Stimulated activated effector memory CD8-positive, alpha-beta T cell treated with anti-CD3 and anti-CD28 coated beads, Interleukin-12 subunit alpha, Interleukin-12 subunit beta, amount 100 ng/mL, for 72 hours (primary cell): Measurements from ENCODE around the gene CBLN3.

Experiments used
- ATAC-seq: fragments of 150-1000 bp; cut with Tn5 transposase; 2 replicates; pipeline ENCODE4 v1.10.0; 2021
- DNase-seq, 2 donors: peaks; one replicate each; pipeline ENCODE4 v3.0.0; 2021 to 2022; ENCODE audit warnings: low spot score in 2 of 2
- H3K27ac Mint-ChIP-seq: one replicate; pipeline ENCODE4 v1.8.0; 2022; ENCODE audit warnings: mild to moderate bottlenecking, mixed read lengths
- H3K36me3 Mint-ChIP-seq: one replicate; pipeline ENCODE4 v1.8.0; 2022; ENCODE audit warnings: mild to moderate bottlenecking, mixed read lengths
- H3K4me1 Mint-ChIP-seq: one replicate; pipeline ENCODE4 v1.8.0; 2022; ENCODE audit warnings: mixed read lengths
- H3K4me3 Mint-ChIP-seq: one replicate; pipeline ENCODE4 v1.8.0; 2022; ENCODE audit warnings: mild to moderate bottlenecking, mixed read lengths
- H3K9me3 Mint-ChIP-seq: one replicate; pipeline ENCODE4 v1.8.0; 2022; ENCODE audit warnings: mixed read lengths

The CBLN3 gene

DNA sequence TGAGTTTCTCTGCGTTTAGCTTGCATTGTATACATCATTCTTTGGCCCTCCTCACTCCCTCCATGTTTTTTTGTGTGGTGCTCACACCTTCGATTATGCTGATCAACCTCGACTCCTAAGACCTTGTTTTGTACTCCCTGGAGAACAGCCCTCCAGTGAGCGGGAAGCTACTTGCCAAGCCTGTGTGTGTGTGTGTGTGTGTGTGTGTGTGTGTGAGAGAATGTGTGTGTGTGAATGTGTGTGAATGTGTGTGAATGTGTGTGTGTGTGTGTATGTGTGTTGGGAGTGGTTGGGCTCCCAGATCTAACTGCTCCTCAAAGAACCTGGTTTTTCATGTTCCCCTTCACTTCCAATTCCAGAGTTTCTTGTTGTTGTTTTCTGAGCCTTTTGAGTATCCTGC lies 24.7 kb downstream of the CBLN3 start:
- Mint-ChIP-seq H3K36me3 (no peaks in the 10 kb centered on the region), H3K4me1 (peaks cover 5% of the 10 kb centered on the region), H3K4me3 (no peak overlapping the region), H3K9me3 (no peaks in the 10 kb centered on the region), H3K27ac (no peak overlapping the region)
- DNase-seq (no peak), ATAC-seq (no peak)

GRCh38 chr14:24403294-24403998 lies 26.0 kb downstream of the CBLN3 start:
- Mint-ChIP-seq H3K4me1 (peaks cover 11% of the 10 kb centered on the region), H3K27ac (no peak overlapping the region), H3K4me3 (no peak overlapping the region), H3K36me3 (no peaks in the 10 kb centered on the region), H3K9me3 (no peaks in the 10 kb centered on the region)
- ATAC-seq (no peak), DNase-seq (no peak)

DNA sequence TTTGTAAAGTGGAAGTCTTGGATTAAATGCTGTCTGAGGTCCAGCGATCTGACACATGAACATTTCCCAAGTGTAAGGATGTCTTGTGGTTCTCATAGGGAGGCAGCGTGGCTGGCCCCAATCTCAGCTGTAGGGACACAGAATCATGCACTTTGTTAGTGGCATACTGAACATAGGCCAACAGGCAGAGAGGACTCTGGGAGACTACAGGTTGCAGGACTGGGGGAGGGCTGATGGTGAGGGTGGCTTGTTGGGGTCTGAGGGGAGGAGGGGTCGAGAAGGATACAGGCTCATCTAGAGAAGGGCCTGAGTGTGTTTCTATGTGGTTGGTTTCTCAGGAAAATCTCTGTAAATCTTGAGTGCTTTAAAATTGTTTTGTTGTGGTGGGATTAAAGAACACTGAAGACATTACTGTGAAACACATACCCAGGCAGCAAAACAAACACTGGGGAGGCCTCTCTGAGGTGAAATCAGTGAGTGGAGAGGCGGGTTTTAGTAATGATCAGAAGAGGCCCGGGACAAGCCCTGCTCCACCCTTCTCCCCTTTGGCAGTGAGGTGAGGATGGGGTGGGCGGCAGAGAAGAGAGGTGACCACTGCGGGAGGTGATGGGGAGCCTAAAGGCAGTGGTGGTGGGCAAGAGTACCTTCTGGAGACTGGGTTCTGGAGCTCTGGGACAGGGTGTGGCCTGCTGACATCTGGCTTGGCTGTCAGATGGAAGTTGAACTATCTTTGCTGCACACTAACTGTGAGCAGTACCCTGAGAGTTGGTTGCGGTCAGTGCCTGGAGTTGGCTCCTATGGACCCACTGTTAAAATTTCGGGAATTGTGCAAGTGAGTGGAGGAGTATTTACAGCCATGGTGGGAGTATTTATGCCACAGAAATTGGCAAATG lies 27.4 kb downstream of the CBLN3 start:
- peaks cover 11% of the 10 kb centered on the region for H3K4me1 Mint-ChIP-seq
- H3K36me3 Mint-ChIP-seq = no peaks in the 10 kb centered on the region
- no peak overlapping the region for H3K4me3 Mint-ChIP-seq
- ATAC-seq (no peak), DNase-seq (no peak)
- no peak overlapping the region for H3K27ac Mint-ChIP-seq
- H3K9me3 Mint-ChIP-seq = no peaks in the 10 kb centered on the region

- no peak for ATAC-seq
These were observed 29.3 kb downstream of the CBLN3 start for GRCh38 chr14:24399999-24400718.

DNA sequence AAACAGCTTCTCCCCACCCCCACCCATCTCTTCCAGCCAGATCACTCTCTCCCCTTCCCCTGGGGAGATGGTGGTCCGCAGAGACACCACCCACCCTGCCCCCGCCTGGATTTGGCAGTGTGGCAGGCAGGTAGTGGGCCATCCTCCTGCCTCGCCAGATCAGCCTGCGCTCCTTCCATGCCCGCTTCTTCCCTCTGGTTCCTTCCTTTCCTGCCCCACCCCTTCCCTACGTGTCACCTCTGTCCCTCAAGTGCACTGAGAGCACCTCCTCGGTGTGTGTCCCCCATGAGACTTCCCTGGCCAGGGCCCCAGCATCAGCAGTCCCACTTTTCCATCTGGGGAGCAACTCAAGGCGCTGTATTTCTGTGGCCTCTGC lies 30.0 kb downstream of the CBLN3 start:
- peak overlapping the region; percentile 40 for H3K27ac Mint-ChIP-seq

More at GRCh38 chr14:24399999-24400718, 29.3 kb downstream of the CBLN3 start:
- Mint-ChIP-seq H3K4me3 (peak overlapping the region; percentile 68), H3K4me1 (peaks cover 11% of the 10 kb centered on the region), H3K36me3 (no peaks in the 10 kb centered on the region), H3K27ac (peak overlapping the region; percentile 40), H3K9me3 (no peaks in the 10 kb centered on the region)
- DNase-seq = no peak

DNA sequence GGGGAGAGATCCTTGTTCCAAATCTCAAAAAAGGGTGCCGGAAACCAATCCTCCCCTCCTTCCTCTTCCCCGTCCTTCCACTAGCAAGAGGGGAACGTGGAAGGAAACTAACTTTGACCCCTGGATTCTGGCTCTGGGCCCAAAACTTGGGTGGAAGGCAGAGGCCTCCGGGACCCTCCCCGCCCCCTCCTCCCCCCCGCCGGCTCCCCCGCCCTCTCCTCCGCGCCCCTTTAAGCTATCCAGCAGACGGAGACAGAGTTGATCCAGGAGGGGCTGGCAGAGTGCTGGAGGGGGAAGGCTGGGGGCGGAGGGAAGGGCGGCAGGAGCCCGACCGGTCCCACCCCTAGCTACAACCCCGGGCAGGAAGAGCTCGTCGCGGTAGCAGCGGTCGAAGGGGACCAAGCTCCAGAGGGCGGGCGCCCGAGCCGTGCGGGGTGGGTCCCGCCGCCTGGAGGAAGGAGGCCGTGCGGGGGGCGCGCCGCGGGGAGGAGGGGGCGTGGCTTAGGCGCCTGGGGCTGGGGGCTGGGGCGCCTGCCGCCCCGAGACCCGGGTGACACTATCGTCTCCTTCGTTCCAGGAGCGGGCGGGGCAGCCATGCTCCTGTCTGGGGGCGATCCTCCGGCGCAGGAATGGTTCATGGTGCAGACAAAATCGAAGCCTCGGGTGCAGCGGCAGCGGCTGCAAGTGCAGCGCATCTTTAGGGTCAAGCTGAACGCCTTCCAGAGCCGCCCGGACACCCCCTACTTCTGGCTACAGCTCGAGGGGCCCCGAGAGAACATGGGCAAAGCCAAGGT lies 30.6 kb downstream of the CBLN3 start, which contains the start of gene NYNRIN:
TSS of gene NYNRIN (plus strand) at position 351 of the 794 bp plus-strand sequence. CDS start at position 595, 244 bp downstream.
- peaks cover 11% of the 10 kb centered on the region for H3K4me1 Mint-ChIP-seq
- peak within 1 kb of the TSS; percentile 40 for H3K27ac Mint-ChIP-seq
- ATAC-seq (peak; percentile 70), DNase-seq (no peak)
- H3K4me3 Mint-ChIP-seq = peak within 1 kb of the TSS; percentile 68
- no peaks in the 10 kb centered on the region for H3K36me3 Mint-ChIP-seq
- no peaks in the 10 kb centered on the region for H3K9me3 Mint-ChIP-seq

More for the DNA sequence above, 30.0 kb downstream of the CBLN3 start:
- DNase-seq = no peak
- ATAC-seq = no peak
- peaks cover 11% of the 10 kb centered on the region for H3K4me1 Mint-ChIP-seq
- peak overlapping the region; percentile 68 for H3K4me3 Mint-ChIP-seq
- no peaks in the 10 kb centered on the region for H3K9me3 Mint-ChIP-seq
- H3K36me3 Mint-ChIP-seq = no peaks in the 10 kb centered on the region

- ATAC-seq = no peak
- H3K4me1 Mint-ChIP-seq = peaks cover 11% of the 10 kb centered on the region
- DNase-seq = no peak
- H3K4me3 Mint-ChIP-seq = no peak overlapping the region
- H3K27ac Mint-ChIP-seq = no peak overlapping the region
- no peaks in the 10 kb centered on the region for H3K36me3 Mint-ChIP-seq
- H3K9me3 Mint-ChIP-seq = no peaks in the 10 kb centered on the region
These were observed 31.2 kb downstream of the CBLN3 start for GRCh38 chr14:24398293-24398652.

DNA sequence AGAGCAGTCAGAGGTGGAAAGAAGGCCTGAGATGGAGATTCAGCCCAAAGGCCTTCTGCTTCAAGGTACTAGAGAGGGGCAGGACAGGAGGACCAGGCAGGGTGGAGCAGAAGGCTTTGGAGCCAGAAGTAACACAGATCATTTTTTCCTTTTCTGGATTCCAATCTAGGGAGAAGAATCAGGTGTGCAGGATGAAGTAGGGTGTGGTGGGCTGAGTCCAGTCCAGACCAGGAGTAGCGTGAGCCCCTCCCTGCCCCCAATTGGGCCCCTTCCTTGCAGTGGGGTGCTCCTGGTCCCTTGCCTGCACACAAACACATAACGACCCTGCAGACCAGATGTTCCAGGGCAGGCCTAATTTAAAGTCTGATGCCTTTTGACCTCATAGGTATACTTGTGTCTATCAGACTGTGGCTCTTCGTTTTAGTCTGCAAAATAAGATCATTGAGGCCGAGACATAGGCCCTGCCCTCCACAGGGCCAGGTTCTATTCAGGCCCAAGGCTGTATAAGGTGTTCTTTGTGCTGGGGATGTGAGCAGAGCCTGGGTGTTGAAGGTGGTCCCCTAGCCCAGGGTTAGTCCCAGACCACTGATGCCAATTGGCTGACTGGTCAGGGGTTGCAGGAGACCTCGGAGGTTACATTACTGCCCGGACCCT lies 31.7 kb downstream of the CBLN3 start:
- no peak overlapping the region for H3K4me3 Mint-ChIP-seq

GRCh38 chr14:24395609-24396582 lies 33.6 kb downstream of the CBLN3 start:
- Mint-ChIP-seq H3K4me1 (peaks cover 11% of the 10 kb centered on the region), H3K27ac (no peak overlapping the region), H3K36me3 (no peaks in the 10 kb centered on the region), H3K4me3 (no peak overlapping the region), H3K9me3 (no peaks in the 10 kb centered on the region)
- no peak for DNase-seq
- no peak for ATAC-seq

More for the DNA sequence above, 31.7 kb downstream of the CBLN3 start:
- Mint-ChIP-seq H3K36me3 (no peaks in the 10 kb centered on the region), H3K9me3 (no peaks in the 10 kb centered on the region), H3K4me1 (peaks cover 11% of the 10 kb centered on the region), H3K27ac (no peak overlapping the region)
- no peak for DNase-seq
- no peak for ATAC-seq

DNA sequence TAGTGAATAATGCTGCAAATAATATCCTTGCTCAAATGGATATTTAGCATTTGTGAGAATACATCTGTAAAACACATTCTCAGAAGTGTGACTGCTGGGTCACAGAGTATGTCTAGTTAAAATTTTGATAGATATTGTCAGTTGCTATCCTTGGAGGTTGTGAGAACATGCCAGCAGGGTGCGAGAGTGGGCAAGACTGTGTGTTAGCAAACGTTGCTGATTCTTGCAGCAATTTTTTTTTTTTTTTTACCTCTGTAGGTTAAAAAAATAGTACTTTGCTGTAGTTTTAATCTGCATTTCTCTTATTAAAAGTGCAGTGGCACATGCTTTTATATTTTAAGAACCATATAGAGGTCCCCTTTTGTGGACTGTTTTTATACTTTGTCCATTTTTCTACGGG lies 35.2 kb downstream of the CBLN3 start:
- Mint-ChIP-seq H3K27ac (no peak overlapping the region), H3K4me3 (no peak overlapping the region), H3K36me3 (no peaks in the 10 kb centered on the region), H3K9me3 (no peaks in the 10 kb centered on the region), H3K4me1 (peaks cover under 1% of the 10 kb centered on the region)
- ATAC-seq = no peak
- no peak for DNase-seq

DNA sequence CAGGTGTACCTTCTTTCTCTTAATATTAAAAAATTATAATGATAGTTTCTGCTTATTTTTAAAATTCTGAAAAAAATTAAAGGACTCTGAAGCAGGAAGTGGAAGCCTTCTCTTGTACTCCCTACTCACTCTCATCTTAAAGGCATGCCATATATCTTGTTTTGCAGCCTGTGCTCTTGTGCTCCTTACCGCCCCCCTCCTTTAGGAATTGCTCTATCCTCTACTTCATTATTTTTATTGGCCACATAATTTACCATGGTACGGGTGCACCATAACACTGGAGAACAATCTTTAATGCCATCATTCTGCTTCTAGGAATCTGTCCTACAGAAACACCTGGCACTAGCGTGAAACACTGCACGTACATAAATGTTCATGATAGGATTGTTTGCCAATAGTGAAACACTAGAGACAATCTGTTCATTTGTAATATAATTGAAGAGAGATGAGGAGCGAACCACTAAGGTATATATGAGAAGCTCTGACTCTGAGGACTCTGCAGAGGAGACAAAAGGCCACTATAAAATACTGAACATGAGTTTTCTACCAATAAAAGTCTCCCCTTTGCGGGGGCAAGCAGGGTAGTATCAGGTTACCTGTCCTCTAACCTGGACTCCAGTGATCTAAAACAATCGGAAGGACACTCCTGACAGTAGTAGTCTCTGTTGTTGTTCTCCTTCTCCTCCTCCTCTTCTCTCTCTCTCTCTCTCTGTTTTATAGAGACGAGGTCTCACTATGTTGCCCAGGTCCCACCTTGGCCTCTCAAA lies 37.0 kb downstream of the CBLN3 start:
- H3K4me3 Mint-ChIP-seq = no peak overlapping the region
- no peaks in the 10 kb centered on the region for H3K9me3 Mint-ChIP-seq
- H3K36me3 Mint-ChIP-seq = no peaks in the 10 kb centered on the region
- ATAC-seq (no peak), DNase-seq (no peak)
- no peak overlapping the region for H3K27ac Mint-ChIP-seq
- H3K4me1 Mint-ChIP-seq = no peaks in the 10 kb centered on the region

GRCh38 chr14:24390701-24391468 lies 38.6 kb downstream of the CBLN3 start:
- Mint-ChIP-seq H3K36me3 (no peaks in the 10 kb centered on the region), H3K27ac (no peak overlapping the region), H3K4me3 (no peak overlapping the region), H3K4me1 (no peaks in the 10 kb centered on the region), H3K9me3 (no peaks in the 10 kb centered on the region)
- ATAC-seq (no peak), DNase-seq (no peak)
